Hematopoietic multipotent progenitor cell treated with erythropoietin and hydrocortisone succinate and interleukin-3 and kit ligand, for 15 days (in vitro differentiated cells): ENCODE data around the gene RLN2.
"Not testable (repeated sequence)": the region's sequence is repeated elsewhere in the genome, so short reads cannot be mapped to it uniquely, and the experiment has no call there.

ENCODE experiments used
- DNase-seq: peaks from one replicate; pipeline ENCODE4 v3.0.0-alpha.2; 2015; ENCODE audit warnings: low spot score

The RLN2 gene

GRCh38 chr9:5303840-5304795 lies at the start of gene RLN2:
Gene RLN2, minus strand, starts transcription at chr9:5304716. Its CDS starts 136 bp downstream, at chr9:5304580.
- not testable (repeated sequence) for DNase-seq

DNA sequence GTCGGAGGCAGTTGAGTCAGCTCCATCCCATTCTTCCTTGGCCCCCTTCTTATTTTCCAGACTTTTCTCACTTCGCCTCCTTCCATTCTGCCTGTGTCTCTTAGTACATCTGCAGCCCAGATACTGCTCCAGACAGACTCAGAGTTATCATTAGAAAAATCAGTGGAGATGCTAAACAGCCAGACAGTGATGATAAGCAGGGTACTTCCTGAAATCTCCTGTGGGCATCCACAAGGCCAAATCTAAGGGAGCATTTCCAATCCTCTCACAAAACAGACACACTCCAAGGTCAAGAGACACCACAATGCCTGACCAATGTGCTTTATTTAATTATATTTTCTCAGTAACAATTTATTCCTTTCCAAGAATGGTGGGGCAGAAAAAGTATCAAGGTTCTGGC lies 49.7 kb upstream of the RLN2 start:
- no peak for DNase-seq

- no peak for DNase-seq
Observed at GRCh38 chr9:5352637-5353248, 48.2 kb upstream of the RLN2 start.

GRCh38 chr9:5338992-5339981 lies 34.8 kb upstream of the RLN2 start, which contains the start of gene RLN1:
Gene RLN1, minus strand, starts transcription at chr9:5339876. Its CDS starts 130 bp downstream, at chr9:5339746.
- DNase-seq = not testable (repeated sequence)

GRCh38 chr9:5336688-5337087 lies 32.2 kb upstream of the RLN2 start:
- no peak for DNase-seq

- DNase-seq = not testable (repeated sequence)
Observed at GRCh38 chr9:5331276-5331675, 26.8 kb upstream of the RLN2 start.

- DNase-seq = no peak
Observed at GRCh38 chr9:5326893-5327548, 22.5 kb upstream of the RLN2 start.

- no peak for DNase-seq
Observed at GRCh38 chr9:5326187-5326586, 21.7 kb upstream of the RLN2 start.

DNA sequence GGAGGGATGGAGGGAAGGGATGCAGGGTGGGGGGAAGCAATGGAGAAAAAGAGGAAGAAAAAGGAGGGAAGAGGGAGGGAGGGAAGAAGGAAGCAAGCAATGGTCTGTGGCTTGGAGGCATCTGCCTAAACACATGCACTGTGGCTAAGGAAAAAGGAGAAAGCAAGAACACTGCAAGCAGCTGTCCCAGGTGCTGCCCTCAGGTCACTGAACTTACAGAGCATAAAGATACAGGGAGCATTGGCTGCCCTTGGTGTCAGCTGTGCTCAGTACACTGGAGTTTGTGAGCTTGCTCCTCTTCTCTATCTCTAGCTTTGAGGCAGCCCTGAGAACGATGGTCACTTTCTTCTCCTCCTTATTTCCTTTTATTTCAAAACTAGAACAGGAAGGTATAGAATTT lies 17.1 kb upstream of the RLN2 start:
- DNase-seq = not testable (repeated sequence)

GRCh38 chr9:5321058-5321457 lies 16.5 kb upstream of the RLN2 start:
- no peak for DNase-seq

DNA sequence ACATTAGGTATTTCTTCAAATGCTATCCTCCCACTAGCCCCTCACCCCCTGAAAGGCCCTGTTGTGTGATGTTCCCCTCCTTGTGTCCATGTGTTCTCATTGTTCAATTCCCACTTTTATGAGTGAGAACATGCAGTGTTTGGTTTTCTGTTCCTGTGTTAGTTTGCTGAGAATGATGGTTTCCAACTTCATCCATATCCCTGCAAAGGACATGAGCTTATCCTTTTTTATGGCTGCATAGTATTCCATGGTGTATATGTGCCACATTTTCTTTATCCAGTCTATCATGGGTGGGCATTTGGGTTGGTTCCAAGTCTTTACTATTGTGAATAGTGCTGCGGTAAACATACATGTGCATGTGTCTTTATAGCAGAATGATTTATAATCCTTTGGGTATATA lies 11.9 kb upstream of the RLN2 start:
- not testable (repeated sequence) for DNase-seq

DNA sequence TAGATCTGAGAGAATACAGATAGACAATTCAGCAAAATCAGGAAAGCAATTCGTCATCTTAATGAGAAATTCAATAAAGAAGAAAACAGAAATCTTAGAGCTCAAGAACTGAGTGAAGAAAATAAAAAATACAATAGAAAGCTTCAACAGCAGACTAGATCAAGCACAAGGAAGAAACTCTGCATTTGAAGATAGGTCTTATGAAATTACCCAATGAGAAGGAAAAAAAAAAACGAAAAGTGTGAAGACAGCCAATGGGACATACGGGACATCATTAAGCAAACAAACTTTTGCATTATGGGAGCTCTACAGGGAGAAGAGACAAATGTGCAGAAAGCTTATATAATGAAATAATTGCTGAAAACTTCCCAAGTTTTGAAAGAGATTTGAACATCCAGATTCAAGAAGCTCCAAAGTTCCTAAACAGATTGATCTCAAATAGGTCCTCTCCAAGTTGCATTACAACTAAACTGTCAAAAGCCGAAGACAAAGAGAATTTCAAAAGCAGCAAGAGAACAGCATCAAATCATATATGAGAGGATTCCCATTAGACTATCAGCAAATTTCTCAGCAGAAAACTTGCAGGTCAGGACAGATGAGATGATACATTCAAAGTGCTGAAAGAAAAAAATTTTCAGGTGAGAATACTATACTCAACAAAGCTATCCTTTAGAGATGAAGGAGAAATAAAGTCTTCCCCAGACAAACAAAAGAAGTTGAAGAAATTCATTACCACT lies 10.8 kb upstream of the RLN2 start:
- DNase-seq = no peak

GRCh38 chr9:5310851-5311250 lies 6.3 kb upstream of the RLN2 start:
- DNase-seq = no peak

GRCh38 chr9:5305741-5306140 lies 1.2 kb upstream of the RLN2 start:
- DNase-seq = no peak

DNA sequence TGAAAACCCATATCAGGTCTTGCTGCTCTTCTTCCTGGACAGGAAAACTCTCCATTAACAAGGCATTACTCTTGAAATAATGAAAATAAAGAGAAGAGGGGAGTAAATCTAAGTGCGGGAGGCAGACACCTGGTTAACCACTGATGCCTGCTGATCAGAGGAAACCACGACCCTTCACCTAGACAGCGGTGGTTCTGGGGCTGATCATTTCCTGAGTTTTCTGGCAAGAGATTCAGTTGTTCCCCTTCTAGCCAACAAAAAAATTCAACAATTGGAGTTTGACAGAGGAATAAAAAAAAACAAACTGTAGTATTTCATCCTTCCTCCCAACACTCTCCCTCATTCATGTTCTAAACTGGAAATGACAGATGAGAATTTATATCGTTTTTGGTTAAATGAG lies 3.0 kb downstream of the RLN2 start:
- no peak for DNase-seq

DNA sequence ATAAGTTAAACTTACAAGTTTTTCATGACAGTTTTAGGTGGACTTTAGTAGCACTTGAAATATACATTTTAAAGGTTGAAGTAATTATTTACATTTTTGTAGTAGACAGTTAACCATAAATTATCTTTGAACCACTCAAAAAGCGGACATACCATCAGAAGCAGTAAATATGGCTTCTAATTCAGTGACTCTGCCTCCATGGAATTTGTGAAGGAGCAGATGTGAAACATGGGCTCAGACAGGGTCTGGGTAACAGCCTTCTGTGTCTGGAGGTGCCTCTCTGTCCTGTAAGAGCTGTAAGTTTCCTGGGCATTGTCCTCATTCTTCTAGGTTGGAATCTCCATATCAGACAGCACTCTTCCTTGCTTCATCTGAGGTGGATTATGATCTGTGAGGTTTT lies 12.4 kb downstream of the RLN2 start:
- DNase-seq = no peak

- DNase-seq = no peak
Observed at GRCh38 chr9:5288591-5288990, 15.9 kb downstream of the RLN2 start.

DNA sequence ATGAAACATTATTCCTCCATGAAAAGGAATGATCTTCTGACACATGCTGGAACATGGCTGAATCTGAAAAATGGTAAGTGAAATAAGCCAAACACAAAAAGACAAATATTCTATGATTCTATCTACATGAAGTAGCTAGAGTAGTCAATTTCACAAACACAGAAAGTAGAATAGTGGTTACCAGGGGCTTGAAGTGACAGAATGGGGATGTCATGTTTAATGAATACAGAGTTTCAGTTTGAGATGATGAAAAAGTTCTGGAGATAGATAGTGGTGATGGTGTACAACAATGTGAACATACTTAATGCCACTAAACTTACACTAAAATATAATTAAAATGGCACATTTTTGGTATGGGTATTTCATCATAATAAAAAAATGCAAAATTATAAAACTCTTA lies 18.3 kb downstream of the RLN2 start:
- DNase-seq = no peak

DNA sequence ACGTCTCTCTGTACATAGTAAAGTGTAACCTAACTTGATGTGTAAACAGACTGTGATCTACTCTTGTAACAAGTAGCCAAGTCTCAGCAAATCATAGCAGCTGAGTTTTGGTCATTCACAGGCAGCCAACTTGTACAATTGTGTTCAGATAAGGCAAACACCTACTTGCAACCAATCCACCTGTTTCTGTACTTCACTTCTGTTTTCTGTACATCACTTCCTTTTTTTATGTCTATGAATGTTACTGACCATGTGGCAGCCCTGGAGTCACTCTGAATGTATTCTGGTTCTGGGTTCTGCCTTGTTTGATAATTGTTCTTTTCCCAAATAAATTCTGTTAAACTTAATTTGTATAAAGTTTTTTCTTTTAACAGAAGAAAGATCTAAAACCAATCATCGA lies 26.0 kb downstream of the RLN2 start:
- DNase-seq = no peak

- no peak for DNase-seq
Observed at GRCh38 chr9:5274770-5275169, 29.7 kb downstream of the RLN2 start.

DNA sequence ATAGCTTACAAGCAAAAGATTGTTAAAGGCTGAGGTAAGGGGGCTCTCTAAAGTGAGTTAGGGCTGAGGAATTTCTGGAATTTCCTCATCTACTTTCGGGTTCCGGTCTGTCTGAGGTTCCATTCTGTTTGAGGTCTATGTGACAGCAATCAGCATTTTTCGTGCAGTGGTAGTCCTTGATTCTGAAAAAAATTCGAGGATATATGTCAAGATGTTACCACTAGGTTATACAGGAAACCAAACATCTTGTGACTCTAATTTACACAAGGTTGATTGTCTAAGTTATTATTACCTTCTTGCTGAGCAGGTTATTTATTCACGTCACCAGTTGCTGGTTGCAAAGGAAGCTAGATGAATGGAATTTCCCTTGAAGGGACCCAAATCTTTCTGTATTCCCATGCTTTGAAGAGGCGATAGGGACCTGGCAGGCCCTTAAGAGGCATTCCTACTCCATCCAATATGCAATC lies 35.2 kb downstream of the RLN2 start:
- no peak for DNase-seq
